Lung microvascular endothelial cell (primary cell): Measurements from ENCODE around the gene CSTPP1. TPM values are rescaled to one million over a fixed set of nuclear protein-coding genes. Genes with fewer than 3 reads are reported as not detected.
"Not testable (repeated sequence)": the region's sequence is repeated elsewhere in the genome, so short reads cannot be mapped to it uniquely, and the experiment has no call there.

Experiments used
- DNase-seq, 2 donors: peaks; one replicate each; pipeline versions ENCODE4 v3.0.0 to v3.0.0-alpha.2; 2010; ENCODE audit warnings: low read depth in 2 of 2
- total RNA-seq: library from RNA; depleted of rRNA; stranded (reverse); fragments of >200 nt; gene quantifications from 2 replicates; pipeline ENCODE4 v1.2.1, GENCODE V29; 2014

CSTPP1 gene
- total RNA-seq, 1 donor from 2014 or later, result 9.1 TPM

- not testable (repeated sequence) for DNase-seq
These were observed 53.4 kb downstream of the CSTPP1 start for GRCh38 chr11:46989810-46990487.

- no peak for DNase-seq
These were observed 54.8 kb downstream of the CSTPP1 start for GRCh38 chr11:46991391-46991790.

- DNase-seq, result not testable (repeated sequence)
These were observed 55.8 kb downstream of the CSTPP1 start for GRCh38 chr11:46992386-46992785.

- not testable (repeated sequence) for DNase-seq
These were observed 61.2 kb downstream of the CSTPP1 start for GRCh38 chr11:46997796-46998195.

GRCh38 chr11:46999217-46999616 is 62.7 kb downstream of the CSTPP1 start:
- DNase-seq, result no peak

- DNase-seq, result no peak
These were observed 63.5 kb downstream of the CSTPP1 start for GRCh38 chr11:47000033-47000432.

- no peak for DNase-seq
These were observed 65.2 kb downstream of the CSTPP1 start for GRCh38 chr11:47001781-47002181.

GRCh38 chr11:47002390-47002789 is 65.8 kb downstream of the CSTPP1 start:
- no peak for DNase-seq

GRCh38 chr11:47003180-47003877 is 66.8 kb downstream of the CSTPP1 start:
- peak in 1 of 2 donors; percentile 81 for DNase-seq

- peak; percentile 80 to 82 for DNase-seq
These were observed 68.1 kb downstream of the CSTPP1 start for GRCh38 chr11:47004595-47005033.

- DNase-seq, result no peak
These were observed 68.9 kb downstream of the CSTPP1 start for GRCh38 chr11:47005441-47005840.

- DNase-seq, result no peak
These were observed 71.0 kb downstream of the CSTPP1 start for GRCh38 chr11:47007579-47007978.

- DNase-seq, result no peak
These were observed 73.6 kb downstream of the CSTPP1 start for GRCh38 chr11:47010179-47010578.

GRCh38 chr11:47014097-47014496 is 77.5 kb downstream of the CSTPP1 start:
- no peak for DNase-seq

- no peak for DNase-seq
These were observed 82.1 kb downstream of the CSTPP1 start for GRCh38 chr11:47018637-47019036.

GRCh38 chr11:47020793-47021526 is 84.4 kb downstream of the CSTPP1 start:
- DNase-seq, result no peak

- DNase-seq, result no peak
These were observed 84.9 kb downstream of the CSTPP1 start for GRCh38 chr11:47021527-47021818.

GRCh38 chr11:47021965-47022364 is 85.4 kb downstream of the CSTPP1 start:
- DNase-seq, result no peak

GRCh38 chr11:47028195-47029093 is 91.9 kb downstream of the CSTPP1 start:
- no peak for DNase-seq

- DNase-seq, result no peak
These were observed 96.9 kb downstream of the CSTPP1 start for GRCh38 chr11:47033439-47033838.

- DNase-seq, result no peak
These were observed 97.5 kb downstream of the CSTPP1 start for GRCh38 chr11:47034091-47034490.

- no peak for DNase-seq
These were observed 98.5 kb downstream of the CSTPP1 start for GRCh38 chr11:47035108-47035507.
